GM04504 (cell line): ENCODE measurements around the gene PITPNB.

Experiments used
- DNase-seq: peaks from one replicate; pipeline ENCODE4 v3.0.0-alpha.2; 2012; ENCODE audit warnings: low read depth

The PITPNB gene

DNA sequence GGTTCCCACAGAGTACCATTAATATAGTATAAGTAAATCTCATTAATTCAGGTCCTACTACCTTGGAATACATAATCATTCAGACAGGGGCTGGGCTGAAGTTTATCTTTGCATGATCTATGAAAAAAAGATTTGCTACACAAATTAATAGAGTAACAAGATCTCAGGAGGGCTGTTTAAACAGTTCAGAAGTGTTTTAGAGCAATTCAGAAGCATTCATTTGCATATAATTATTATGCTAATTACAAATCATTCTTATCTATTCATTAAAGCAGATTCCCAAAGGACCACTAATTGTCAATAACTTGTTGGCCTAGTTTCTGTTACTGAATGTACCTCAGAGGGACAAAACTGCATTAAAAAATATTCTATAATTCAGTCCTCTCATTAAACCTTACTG lies 40.5 kb downstream of the PITPNB start:
- no peak for DNase-seq

DNA sequence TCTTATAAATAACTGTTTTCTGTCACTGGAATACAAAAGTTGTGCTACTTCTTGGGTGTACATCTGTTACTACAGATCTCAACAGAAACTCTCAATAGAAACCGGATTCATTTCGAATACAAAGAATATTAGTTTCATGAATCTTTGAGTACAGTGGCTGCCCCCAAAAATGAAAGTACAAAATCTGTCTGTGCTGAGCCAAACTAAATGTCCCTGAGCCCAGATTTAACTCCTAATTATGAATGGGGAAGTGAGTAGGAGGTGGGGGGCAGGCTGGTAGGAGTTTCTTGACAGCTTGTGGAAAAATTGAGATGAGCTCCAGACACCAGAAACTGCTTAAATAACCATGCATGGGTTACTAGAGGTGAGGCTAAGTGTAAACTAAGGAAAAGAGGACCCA lies 41.6 kb downstream of the PITPNB start:
- DNase-seq: no peak

- DNase-seq: no peak
These were observed 42.4 kb downstream of the PITPNB start for GRCh38 chr22:27876684-27877083.

DNA sequence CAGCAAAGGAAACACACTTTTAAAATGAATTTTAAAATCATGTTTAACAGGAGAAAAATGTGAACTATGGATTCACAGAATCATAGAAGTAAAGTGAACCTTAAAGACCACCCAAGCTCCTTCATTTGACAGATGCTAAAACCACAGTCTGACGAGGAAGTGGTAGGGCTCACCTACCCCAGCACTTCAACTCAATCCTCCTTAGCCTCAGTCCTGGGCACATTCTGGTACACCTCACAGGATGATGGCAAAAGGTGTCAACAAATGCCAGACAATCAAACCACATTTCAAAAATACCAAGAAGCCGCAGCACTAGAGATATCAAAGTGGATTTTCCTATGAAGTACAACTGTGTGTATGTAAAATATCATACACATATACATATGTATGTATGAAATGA lies 43.1 kb downstream of the PITPNB start:
- DNase-seq: no peak

- DNase-seq: no peak
These were observed 44.3 kb downstream of the PITPNB start for GRCh38 chr22:27874764-27875163.

DNA sequence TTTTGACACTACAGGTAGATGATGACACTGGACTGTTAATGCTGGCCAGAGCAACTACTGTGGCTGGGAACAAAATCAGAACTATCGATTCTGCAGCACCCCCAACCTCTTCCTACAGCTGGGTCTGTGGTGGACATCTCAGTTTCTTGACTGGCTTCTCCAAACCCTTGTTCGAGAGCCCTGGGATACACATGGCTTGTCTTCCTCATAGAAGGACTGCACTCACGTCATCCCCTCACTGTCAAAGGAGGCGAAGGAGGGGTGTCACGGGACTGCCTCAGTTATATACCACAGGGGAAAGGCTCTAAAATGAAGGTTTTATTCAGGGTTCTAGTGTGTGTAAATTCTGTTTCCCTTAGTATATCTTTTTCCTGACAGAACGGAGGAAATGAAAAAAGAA lies 44.9 kb downstream of the PITPNB start:
- DNase-seq: no peak

- no peak for DNase-seq
These were observed 45.6 kb downstream of the PITPNB start for GRCh38 chr22:27873472-27873871.

- DNase-seq: no peak
These were observed 46.6 kb downstream of the PITPNB start for GRCh38 chr22:27872488-27872887.

DNA sequence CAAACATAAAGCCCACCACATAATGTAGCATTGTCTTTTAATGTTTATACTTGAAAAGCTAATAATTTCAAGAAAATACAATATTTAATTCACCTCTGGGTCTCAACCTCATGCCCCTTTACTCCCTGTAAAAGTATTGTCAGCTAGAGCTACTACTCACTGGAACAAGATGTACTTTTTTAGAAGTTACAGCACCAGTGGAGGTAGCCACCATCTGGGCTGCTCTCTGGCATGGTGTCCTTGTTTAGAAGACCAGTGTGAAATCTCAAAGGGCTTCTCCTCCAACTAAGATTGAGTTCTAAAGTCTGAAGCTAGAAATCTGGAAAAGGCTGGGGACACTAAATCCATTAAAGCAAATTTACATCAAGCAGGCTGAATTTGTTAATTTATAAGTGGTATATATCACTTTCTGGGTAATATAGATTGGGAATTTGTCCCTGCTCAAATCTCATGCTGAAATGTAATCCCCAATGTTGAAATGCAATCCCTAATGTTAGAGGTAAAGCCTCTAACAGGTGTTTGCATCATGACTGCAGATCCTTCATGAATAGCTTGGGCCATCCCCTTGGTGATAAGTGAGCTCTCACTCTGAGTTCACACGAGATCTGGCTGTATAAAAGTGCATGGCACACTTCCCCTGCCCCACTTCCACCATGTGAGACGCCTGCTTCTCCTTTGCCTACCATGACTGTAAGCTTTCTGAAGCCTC lies 47.6 kb downstream of the PITPNB start:
- DNase-seq: no peak

DNA sequence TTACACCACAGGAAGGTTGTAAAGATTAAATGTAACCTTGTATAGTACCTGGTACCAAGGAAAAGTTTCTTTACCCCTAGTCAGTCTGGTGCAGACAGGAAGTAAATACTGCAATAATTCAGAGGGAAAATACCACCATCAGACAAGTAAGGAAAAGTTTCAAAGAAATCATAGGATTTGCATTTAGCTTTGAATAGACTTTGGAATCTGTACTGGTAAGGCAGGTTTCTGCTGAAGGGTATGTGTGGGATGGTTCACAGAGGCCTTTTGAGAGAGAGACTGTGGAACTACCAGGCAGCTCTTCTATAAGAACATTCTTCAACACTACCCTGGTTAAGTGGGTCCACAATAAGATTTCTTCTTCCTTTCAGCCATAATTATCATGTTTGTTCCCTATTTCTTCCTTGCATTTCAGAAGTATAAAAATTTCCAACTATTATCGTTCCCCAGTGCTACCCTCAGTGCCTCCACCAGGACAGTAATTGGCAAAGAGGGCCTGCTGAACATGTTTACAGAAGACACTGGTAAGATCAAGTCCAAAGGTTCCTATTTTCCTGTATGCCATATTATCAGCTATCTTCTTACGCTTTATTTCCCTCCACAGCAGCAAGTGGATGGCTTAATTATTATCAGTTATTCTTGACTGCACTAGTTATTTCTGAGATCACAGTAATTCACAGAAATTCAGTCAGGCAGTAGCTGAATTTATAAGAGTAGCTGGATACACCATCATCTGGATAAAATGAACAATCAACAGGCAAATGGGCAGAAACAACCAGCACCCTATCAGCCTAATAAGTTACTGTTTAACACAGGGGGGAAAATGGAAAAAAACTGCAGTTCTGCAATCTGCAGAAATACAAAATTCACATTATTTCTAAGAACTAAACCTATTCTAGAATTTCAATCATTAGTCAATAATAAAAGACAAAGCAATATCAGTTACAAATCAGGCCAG lies 48.5 kb downstream of the PITPNB start:
- no peak for DNase-seq

DNA sequence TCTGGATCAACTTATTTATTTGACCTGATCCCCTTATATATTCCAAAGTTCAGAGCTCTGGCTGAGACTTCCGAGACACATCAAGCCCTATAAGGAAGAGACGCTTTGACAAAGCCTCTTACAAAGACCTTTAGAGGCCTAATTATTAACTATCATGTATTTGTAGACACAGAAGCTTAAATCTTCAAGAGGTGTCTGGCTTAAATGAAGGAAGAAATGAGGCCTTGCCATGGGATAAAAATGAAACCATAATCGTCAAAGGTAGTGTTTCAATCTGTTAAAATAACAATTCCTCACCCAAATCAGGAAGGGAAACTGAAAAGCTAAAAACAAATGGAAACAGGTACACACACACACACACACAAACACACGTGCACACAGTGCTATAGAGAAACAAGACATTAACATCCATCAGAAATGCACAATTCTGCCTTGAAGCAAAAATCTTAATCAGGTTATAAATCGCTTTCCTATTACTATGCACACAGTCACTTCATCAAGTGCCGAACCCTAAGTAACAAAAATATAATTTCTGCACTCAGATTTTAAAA lies 50.2 kb downstream of the PITPNB start:
- no peak for DNase-seq

- no peak for DNase-seq
These were observed 50.9 kb downstream of the PITPNB start for GRCh38 chr22:27867953-27868731.

GRCh38 chr22:27867085-27867952 lies 51.7 kb downstream of the PITPNB start:
- no peak for DNase-seq

DNA sequence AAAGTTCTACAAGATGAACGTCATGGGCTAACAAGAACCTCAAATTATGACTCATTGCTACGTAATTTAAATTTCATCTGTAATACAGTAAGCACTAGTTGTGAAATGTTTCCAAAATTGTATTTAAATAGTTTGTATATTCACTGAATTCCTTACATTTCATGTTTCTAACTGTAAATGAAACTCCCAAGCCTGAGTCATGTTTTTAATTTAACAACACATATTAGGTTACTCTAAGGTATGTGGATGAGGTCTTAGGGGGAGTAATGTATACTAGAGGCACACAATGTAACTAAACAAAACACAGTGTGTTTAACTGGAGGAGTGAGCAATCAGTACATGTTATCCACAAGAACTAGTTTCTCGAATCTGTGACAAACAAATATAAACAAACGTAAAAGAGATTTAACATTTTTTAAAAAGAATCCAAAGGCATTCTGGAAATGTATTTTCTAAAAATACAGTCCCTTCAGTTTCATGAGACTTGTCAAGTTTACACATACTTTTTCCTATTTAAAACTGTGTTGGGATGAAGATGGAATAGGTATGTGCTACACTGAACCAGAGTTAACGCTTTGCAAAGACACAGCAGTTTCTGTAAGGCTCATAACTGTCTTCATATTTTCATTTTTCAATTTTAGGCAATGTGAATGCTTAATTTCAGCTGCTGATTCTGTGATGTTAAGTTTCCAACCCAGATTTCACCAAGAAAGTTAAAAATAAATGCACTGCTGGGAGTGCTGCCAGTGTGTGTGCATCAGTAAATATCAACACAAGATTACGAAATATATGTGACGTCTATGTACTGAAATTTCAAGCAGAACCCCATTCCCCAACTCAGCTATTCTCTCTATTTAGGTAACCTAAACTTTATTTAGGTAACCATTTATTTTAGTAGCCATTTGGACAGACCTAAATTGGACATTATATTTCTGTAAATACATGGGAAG lies 52.6 kb downstream of the PITPNB start:
- DNase-seq: no peak

GRCh38 chr22:27865496-27865895 lies 53.6 kb downstream of the PITPNB start:
- DNase-seq: no peak

DNA sequence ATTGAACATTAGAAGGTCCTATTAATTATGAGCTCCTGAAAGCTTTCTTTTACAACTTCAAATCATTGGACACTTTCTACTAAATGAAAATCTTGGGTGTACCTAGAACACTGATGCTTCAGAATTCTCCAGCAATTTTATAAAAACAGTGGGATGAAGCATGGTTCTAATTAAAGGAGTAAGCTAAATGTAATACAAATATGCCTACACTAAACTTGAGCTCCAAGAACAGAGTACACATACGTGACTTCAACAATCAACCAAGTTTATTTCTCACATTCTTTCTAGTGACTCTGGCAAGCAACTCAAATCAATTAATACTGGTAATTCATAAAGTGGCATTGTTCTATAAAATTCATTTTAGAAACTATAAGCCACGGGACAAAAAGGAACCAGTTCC lies 55.5 kb downstream of the PITPNB start:
- DNase-seq: no peak

DNA sequence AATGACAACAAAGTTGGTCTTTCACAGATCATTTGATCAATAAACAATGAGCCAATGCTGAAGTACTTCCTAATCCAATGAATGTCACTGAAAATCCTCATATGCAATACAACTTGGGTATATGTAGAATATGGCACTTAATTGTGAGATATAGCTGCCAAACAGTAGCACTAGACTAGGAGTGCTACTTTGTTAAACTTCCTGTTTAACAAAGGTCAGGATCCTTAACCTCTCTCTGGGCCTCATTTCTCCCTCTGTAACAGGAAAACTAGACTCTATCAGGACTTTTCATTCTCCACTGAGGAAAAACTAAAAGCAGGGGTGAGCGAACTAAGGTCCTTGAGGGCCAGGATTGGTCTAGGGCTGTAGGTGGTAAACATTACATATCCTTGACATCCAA lies 56.1 kb downstream of the PITPNB start:
- no peak for DNase-seq

GRCh38 chr22:27859336-27859735 lies 59.7 kb downstream of the PITPNB start:
- DNase-seq: no peak

GRCh38 chr22:27858626-27859025 lies 60.4 kb downstream of the PITPNB start:
- no peak for DNase-seq

GRCh38 chr22:27857443-27857842 lies 61.6 kb downstream of the PITPNB start:
- DNase-seq: peak; percentile 69
